DOHH2 (cell line): Measurements from ENCODE around the gene UBAC2.

Source experiments
- H3F3A ChIP-seq: fragments of 200-600 bp; sonication (generic), shearing (Covaris generic); 2 replicates; pipeline ENCODE4 v1.6.0; 2016; ENCODE audit warnings: antibody characterized with exemption, mild to moderate bottlenecking; ENCODE audit not compliant: control insufficient read depth, insufficient read depth
- H3K27ac ChIP-seq: fragments of 200-600 bp; sonication (generic); 2 replicates; pipeline ENCODE4 v1.5.1; 2014; ENCODE audit warnings: low read depth, mild to moderate bottlenecking, low read length, moderate library complexity
- H3K27me3 ChIP-seq: fragments of 200-600 bp; sonication (generic); 2 replicates; pipeline ENCODE4 v1.6.1; 2014; ENCODE audit warnings: mild to moderate bottlenecking, low read length, mixed read lengths; ENCODE audit not compliant: control insufficient read depth
- H3K36me3 ChIP-seq: fragments of 200-600 bp; sonication (generic); 2 replicates; pipeline ENCODE4 v1.6.1; 2014; ENCODE audit warnings: mild to moderate bottlenecking, low read length, moderate library complexity, mixed read lengths; ENCODE audit not compliant: control insufficient read depth
- H3K4me1 ChIP-seq: fragments of 200-600 bp; sonication (generic); 2 replicates; pipeline ENCODE4 v1.6.1; 2014; ENCODE audit warnings: mild to moderate bottlenecking, low read length, mixed read lengths; ENCODE audit not compliant: control insufficient read depth
- H3K4me2 ChIP-seq: fragments of 200-600 bp; sonication (generic); 2 replicates; pipeline ENCODE4 v1.6.0; 2014; ENCODE audit warnings: mild to moderate bottlenecking, low read length, moderate library complexity
- H3K4me3 ChIP-seq: fragments of 200-600 bp; sonication (generic); 2 replicates; pipeline ENCODE4 v1.5.1; 2014; ENCODE audit warnings: mild to moderate bottlenecking, low read length, mixed read lengths
- H3K79me2 ChIP-seq: fragments of 200-600 bp; sonication (generic); 2 replicates; pipeline ENCODE4 v1.6.1; 2014; ENCODE audit warnings: mild to moderate bottlenecking, low read length, mixed read lengths; ENCODE audit not compliant: control insufficient read depth
- H3K9me2 ChIP-seq: fragments of 200-600 bp; sonication (generic); replicated peaks from 2 replicates; pipeline ENCODE4 v1.6.1; 2014; ENCODE audit warnings: mild to moderate bottlenecking, low read length, mixed read lengths; ENCODE audit not compliant: control insufficient read depth
- H3K9me3 ChIP-seq: fragments of 200-600 bp; sonication (generic); 2 replicates; pipeline ENCODE4 v1.6.1; 2014; ENCODE audit warnings: antibody characterized with exemption, low read length, mixed read lengths; ENCODE audit not compliant: control insufficient read depth, insufficient read depth
- H4K20me1 ChIP-seq: fragments of 200-600 bp; sonication (generic); 2 replicates; pipeline ENCODE4 v1.6.0; 2014; ENCODE audit warnings: low read depth, mild to moderate bottlenecking, antibody characterized with exemption, low read length, moderate library complexity; ENCODE audit not compliant: control insufficient read depth, insufficient read depth
- EZH2phosphoT487 ChIP-seq: fragments of 200-600 bp; sonication (generic); IDR thresholded peaks from 2 replicates; pipeline ENCODE4 v1.6.1; 2017; ENCODE audit warnings: borderline replicate concordance, mild to moderate bottlenecking, antibody characterized with exemption, low read length, moderate library complexity, mixed read lengths
- TF ChIP-seq, protein P1 (sequence below): fragments of 200-600 bp; sonication (generic); IDR thresholded peaks from one replicate; pipeline ENCODE4 v1.5.1; 2014; ENCODE audit warnings: antibody characterized with exemption, mild to moderate bottlenecking, low read depth, low read length; ENCODE audit not compliant: poor library complexity, severe bottlenecking

The UBAC2 gene

DNA sequence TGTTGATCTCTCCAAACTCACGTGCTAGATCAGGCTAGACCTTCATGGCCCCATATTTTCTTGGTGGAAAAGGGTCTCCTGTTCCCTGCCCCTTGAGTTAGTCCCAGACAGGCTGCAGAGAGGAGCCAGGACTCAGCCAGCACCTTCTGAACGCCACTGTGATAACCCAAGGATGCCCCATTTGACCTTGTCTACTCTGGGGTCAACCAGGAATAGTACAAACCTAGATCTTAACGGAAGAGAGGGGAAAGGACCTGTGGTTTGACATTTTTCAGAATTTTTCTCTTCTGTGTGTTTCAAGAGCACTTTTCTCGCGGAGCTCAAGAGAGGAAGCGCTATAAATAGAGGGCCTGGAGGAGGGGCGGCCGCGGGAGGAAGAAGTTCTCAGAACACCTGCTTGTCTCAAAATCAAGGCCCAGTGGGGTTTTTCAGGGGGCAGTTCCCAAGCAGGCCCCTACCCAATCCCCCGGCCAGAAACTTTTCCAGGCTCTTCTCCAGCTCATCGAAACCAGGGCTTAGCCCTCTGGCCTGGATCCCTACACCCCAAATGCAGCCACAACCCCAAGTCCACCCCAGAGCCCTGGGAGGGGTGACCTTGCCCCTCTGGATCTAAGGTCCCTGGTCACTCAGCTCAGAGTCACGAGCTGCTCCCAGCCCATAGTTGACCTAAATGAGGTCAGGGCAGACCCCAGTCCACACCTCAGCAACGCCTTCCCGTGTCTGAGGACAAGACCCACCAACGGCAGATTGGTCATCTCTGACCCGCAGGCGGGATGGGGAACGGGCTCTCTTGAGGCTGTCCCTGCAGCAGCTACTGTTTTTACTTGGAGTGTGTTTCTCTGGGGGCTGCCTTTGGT lies 225.1 kb downstream of the UBAC2 start:
- Histone ChIP-seq H3K4me2 (peak overlapping the region; percentile 71), H3K27ac (peak overlapping the region; percentile 23; the same call in 1 of the 2 replicates), H3F3A (peaks cover 14% of the 10 kb centered on the region), H3K9me3 (no peaks in the 10 kb centered on the region), H3K4me1 (peaks cover 45% of the 10 kb centered on the region), H3K27me3 (peaks cover 87% of the 10 kb centered on the region), H3K79me2 (no peaks in the 10 kb centered on the region), H3K9me2 (no peaks in the 10 kb centered on the region), H3K36me3 (no peaks in the 10 kb centered on the region), H3K4me3 (peak overlapping the region; percentile 39), H4K20me1 (peaks cover 16% of the 10 kb centered on the region)
- TF ChIP-seq, protein P1, sequence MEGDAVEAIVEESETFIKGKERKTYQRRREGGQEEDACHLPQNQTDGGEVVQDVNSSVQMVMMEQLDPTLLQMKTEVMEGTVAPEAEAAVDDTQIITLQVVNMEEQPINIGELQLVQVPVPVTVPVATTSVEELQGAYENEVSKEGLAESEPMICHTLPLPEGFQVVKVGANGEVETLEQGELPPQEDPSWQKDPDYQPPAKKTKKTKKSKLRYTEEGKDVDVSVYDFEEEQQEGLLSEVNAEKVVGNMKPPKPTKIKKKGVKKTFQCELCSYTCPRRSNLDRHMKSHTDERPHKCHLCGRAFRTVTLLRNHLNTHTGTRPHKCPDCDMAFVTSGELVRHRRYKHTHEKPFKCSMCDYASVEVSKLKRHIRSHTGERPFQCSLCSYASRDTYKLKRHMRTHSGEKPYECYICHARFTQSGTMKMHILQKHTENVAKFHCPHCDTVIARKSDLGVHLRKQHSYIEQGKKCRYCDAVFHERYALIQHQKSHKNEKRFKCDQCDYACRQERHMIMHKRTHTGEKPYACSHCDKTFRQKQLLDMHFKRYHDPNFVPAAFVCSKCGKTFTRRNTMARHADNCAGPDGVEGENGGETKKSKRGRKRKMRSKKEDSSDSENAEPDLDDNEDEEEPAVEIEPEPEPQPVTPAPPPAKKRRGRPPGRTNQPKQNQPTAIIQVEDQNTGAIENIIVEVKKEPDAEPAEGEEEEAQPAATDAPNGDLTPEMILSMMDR = no peak
- TF ChIP-seq EZH2phosphoT487 = no peak

DNA sequence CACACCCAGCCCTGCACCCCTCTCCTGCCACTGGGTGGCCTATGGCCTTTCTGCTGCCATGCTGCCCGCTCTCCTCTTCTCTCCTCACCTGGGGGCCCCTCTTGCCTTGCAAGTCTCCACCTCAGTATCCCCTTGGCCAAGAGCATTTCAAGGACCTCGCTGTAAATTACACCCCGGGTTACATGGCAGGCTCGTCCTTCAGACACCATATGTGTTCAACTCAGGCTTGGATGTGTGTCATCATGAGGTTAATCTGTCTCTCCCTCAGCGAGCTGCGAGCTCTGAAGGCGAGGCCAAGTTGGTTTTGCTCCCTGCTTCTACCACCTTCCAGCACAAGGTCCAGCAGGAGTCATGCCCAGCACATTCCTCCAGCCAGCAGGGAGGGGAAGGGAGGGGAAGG lies 225.8 kb downstream of the UBAC2 start:
- Histone ChIP-seq H3K4me3 (no peak overlapping the region), H3K9me2 (no peaks in the 10 kb centered on the region), H3K4me2 (no peak overlapping the region)

DNA sequence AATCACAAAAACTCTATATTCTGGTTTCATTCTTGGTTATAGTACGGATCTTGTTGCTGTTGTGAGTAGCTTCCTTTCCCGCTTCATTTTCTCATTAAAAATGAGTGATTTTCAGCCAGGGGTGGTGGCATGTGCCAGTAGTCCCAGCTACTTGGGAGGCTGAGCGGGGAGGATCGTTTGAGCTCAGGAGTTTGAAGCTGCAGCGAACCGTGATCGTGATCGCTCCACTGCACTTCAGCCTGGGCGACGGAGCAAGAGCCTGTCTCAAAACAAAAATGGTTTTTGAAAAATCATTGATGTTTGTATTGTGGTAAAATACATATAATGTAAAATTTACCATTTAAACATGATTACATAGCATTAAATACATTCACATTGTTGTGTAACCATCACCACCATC lies 229.0 kb downstream of the UBAC2 start:
- H3K27ac ChIP-seq = no peak overlapping the region
- H4K20me1 ChIP-seq = peaks cover 18% of the 10 kb centered on the region; the same call in 1 of the 2 replicates
- peaks cover 85% of the 10 kb centered on the region for H3K27me3 ChIP-seq
- H3K4me2 ChIP-seq = no peak overlapping the region
- no peaks in the 10 kb centered on the region for H3K36me3 ChIP-seq
- H3F3A ChIP-seq = peaks cover 14% of the 10 kb centered on the region
- TF ChIP-seq, protein P1 = no peak
- TF ChIP-seq EZH2phosphoT487 = no peak
- H3K9me2 ChIP-seq = no peaks in the 10 kb centered on the region
- no peaks in the 10 kb centered on the region for H3K79me2 ChIP-seq
- peaks cover 51% of the 10 kb centered on the region for H3K4me1 ChIP-seq
- H3K9me3 ChIP-seq = no peaks in the 10 kb centered on the region
- H3K4me3 ChIP-seq = no peak overlapping the region

More for the DNA sequence above, 225.8 kb downstream of the UBAC2 start:
- Histone ChIP-seq H3K4me1 (peaks cover 43% of the 10 kb centered on the region), H3F3A (peaks cover 14% of the 10 kb centered on the region), H3K79me2 (no peaks in the 10 kb centered on the region), H4K20me1 (peaks cover 22% of the 10 kb centered on the region), H3K36me3 (no peaks in the 10 kb centered on the region), H3K27ac (no peak overlapping the region), H3K9me3 (no peaks in the 10 kb centered on the region), H3K27me3 (peaks cover 87% of the 10 kb centered on the region)
- TF ChIP-seq, protein P1 = no peak
- no peak for TF ChIP-seq EZH2phosphoT487
